ENCODE measurements around the gene PAX7. TPM values are rescaled to one million over a fixed set of nuclear protein-coding genes. Genes with fewer than 3 reads are reported as not detected.

PAX7 gene
- 0.57 to 1.1 TPM (median 0.74 TPM) in 5 replicates for total RNA-seq (2022; extraction: Qiagen RNA extraction)

DNA sequence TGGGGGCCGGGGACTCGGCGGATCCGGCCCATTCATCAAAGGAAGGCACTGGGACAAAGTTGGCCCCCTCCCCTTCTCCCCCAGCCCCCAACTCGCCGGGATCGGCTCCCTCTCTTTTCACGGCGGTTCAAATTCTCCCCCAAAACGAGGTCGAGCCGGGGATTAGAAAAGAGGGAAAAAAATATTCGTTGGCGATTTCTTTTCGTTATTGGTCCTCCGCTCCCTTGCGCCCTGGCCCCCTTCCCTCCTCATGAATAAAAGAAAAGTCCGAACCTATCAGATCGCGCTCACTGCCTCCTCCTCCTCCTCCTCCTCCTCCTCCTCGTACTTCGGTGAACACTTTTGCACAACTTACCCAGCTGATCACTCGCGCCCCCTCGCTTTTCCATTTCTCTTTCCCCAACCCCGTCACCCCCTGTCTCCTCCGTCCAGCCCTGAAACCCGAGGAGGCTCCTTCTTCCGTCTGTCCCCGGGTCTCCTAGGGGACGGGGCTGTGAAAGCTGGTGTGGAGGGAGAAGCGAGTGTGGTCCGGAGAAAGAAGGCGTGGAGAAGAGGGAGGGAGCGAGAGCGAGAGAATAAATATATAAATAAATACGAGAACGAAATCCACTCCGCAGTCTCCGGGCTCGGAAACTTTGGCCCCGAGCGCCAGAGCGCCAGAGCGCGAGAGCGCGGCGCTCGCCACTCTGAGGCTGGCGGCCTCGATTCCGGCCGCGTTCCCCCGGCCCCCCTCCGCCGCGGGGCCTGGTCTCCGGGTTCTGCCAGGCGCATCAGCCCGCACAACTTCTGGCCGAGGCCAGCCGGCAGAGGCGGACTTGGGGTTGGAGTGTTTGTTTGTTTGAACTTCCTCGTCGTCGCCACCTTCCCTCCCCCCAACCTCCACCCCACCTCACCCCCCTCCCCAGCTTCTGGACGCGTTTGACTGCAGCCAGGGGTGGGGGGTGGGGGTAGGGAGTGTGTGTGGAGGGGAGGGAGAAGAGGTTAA, at the start of gene PAX7:
Gene PAX7 (plus strand): TSS at position 336 of the 985 bp plus-strand sequence. CDS start 758 bp downstream, outside the sequence.

Other genes with a start within 250 kb of the PAX7 start
- gene KLHDC7A, start 149.9 kb upstream of the PAX7 start, total RNA-seq (2022; extraction: Qiagen RNA extraction): 1.2 to 2.2 TPM (median 1.4 TPM) in 5 replicates
- not detected in 5 replicates for gene TAS1R2, start 228.8 kb downstream of the PAX7 start, total RNA-seq (2022; extraction: Qiagen RNA extraction)

All from A549 treated with Mapracorat at 1 μM for 4 hours (cell line).